Hepatocyte (in vitro differentiated cells): ENCODE data around the gene LNX2. TPM values are rescaled to one million over a fixed set of nuclear protein-coding genes. Genes with fewer than 3 reads are reported as not detected.

Experiments
- DNase-seq: peaks from one replicate; pipeline ENCODE4 v3.0.0-alpha.2; 2016; ENCODE audit warnings: low spot score
- H2AFZ ChIP-seq: fragments of 200-600 bp; sonication (generic); 2 replicates; pipeline ENCODE4 v1.6.0; 2016; ENCODE audit warnings: antibody characterized with exemption, mild to moderate bottlenecking
- H3K27ac ChIP-seq: fragments of 200-600 bp; sonication (generic); 2 replicates; pipeline ENCODE4 v1.5.1; 2016; ENCODE audit warnings: mild to moderate bottlenecking
- H3K27me3 ChIP-seq: fragments of 200-600 bp; sonication (generic); 2 replicates; pipeline ENCODE4 v1.6.1; 2016
- H3K36me3 ChIP-seq: fragments of 200-600 bp; sonication (generic); replicated peaks from 2 replicates; pipeline ENCODE4 v1.5.1; 2016; ENCODE audit warnings: low read depth; ENCODE audit not compliant: insufficient read depth
- H3K4me1 ChIP-seq: fragments of 200-600 bp; sonication (generic); 2 replicates; pipeline ENCODE4 v1.5.1; 2016; ENCODE audit warnings: mild to moderate bottlenecking, moderate library complexity; ENCODE audit not compliant: insufficient read depth
- H3K4me2 ChIP-seq: fragments of 200-600 bp; sonication (generic); 2 replicates; pipeline ENCODE4 v1.6.0; 2016
- H3K4me3 ChIP-seq: fragments of 200-600 bp; sonication (generic); 2 replicates; pipeline ENCODE4 v1.5.1; 2016; ENCODE audit warnings: mild to moderate bottlenecking
- H3K79me2 ChIP-seq: fragments of 200-600 bp; sonication (generic); 2 replicates; pipeline ENCODE4 v1.6.0; 2017; ENCODE audit warnings: mild to moderate bottlenecking
- H3K9me2 ChIP-seq: fragments of 200-600 bp; sonication (generic); replicated peaks from 2 replicates; pipeline ENCODE4 v1.6.0; 2017; ENCODE audit warnings: mild to moderate bottlenecking; ENCODE audit not compliant: insufficient read depth
- H3K9me3 ChIP-seq: fragments of 200-600 bp; sonication (generic); 2 replicates; pipeline ENCODE4 v1.5.1; 2016; ENCODE audit warnings: low read depth, mild to moderate bottlenecking
- H4K20me1 ChIP-seq: fragments of 200-600 bp; sonication (generic); 2 replicates; pipeline ENCODE4 v1.6.0; 2016; ENCODE audit warnings: mild to moderate bottlenecking; ENCODE audit not compliant: insufficient read depth, poor library complexity, severe bottlenecking
- EZH2 ChIP-seq: fragments of 200-600 bp; sonication (generic); IDR thresholded peaks from 2 replicates; pipeline ENCODE4 v1.6.1; 2016; ENCODE audit warnings: antibody characterized with exemption, mild to moderate bottlenecking, borderline replicate concordance
- EZH2phosphoT487 ChIP-seq: fragments of 200-600 bp; sonication (generic); IDR thresholded peaks from one replicate; pipeline ENCODE4 v1.6.1; 2018; ENCODE audit warnings: antibody characterized with exemption, mild to moderate bottlenecking, low read depth, moderate library complexity; ENCODE audit not compliant: unreplicated experiment, severe bottlenecking
- WGBS: methylation state at CpG from one replicate; pipeline ENCODE4 v1.1.6; 2016; ENCODE audit warnings: low lambda C conversion rate; ENCODE audit errors: missing lambda C conversion rate; 5-methylcytosine and 5-hydroxymethylcytosine counted together
- polyA plus RNA-seq: library from polyadenylated mRNA; unstranded; fragments of >200 nt; fragmentation: Nextera tagmentation; extraction: Ambion mirVana; gene quantifications from 2 replicates; pipeline ENCODE4 v1.2.1, GENCODE V29; 2016
- total RNA-seq: library from RNA; depleted of rRNA; stranded (reverse); fragments of >200 nt; gene quantifications from 2 replicates; pipeline ENCODE4 v1.2.3, GENCODE V29; 2014
- TF ChIP-seq, protein P1 (sequence below): fragments of 200-600 bp; sonication (generic); IDR thresholded peaks from 2 replicates; pipeline ENCODE4 v1.5.1; 2016; ENCODE audit warnings: antibody characterized with exemption, mild to moderate bottlenecking; ENCODE audit not compliant: poor library complexity

Gene LNX2
- total and polyA plus RNA-seq, 2 experiments from 2014 or later: 8.8 to 28.8 TPM

DNA sequence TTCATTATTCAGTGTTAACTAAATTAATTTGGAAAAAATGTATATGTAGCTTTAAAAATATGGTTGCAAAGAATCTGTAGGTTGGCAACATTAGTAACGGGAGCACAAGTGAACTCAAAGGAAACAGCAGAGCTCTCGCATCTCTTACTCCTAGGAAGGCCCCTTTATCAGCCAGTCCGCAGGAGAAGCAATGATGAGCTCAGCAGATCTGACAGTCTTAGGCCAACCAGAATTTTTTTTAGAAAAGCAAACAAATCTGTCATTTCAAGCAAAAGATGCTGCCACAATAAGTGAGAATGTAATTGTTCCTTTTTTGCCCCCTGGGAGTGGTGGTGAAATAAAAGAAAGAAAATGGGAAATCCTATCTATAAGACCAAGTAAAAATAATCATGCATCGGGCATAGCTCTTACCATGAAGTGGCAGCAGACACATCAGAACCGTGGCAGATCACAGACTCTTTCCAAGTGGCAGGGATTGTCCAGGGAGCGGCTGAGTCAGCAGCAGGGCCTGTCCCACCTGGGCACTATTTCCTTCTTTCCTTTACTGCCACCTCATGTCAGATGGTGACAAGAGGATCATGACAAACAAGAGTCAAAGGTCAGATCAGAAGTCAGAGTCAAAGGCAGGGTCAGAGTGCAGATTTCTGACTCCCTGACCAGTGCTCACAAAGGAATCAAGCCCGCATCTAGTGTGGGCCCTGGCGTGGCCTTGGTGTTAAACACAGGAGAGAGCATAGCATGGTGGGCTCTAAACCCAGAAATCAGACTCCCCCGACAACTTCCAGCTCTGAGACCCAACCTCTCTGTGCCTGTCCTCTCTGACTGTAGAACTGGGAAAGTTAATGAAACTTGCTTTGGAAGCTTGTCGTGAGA, 86.0 kb downstream of the LNX2 start:
- no peaks in the 10 kb centered on the region for H3K79me2 ChIP-seq
- H3K4me3 ChIP-seq: no peak overlapping the region
- H3K9me2 ChIP-seq: no peaks in the 10 kb centered on the region
- no peaks in the 10 kb centered on the region for H4K20me1 ChIP-seq
- H3K27ac ChIP-seq: no peak overlapping the region
- no peaks in the 10 kb centered on the region for H3K9me3 ChIP-seq
- no peaks in the 10 kb centered on the region for H3K27me3 ChIP-seq
- H2AFZ ChIP-seq: no peak overlapping the region
- DNase-seq: no peak
- no peak overlapping the region for H3K4me2 ChIP-seq
- H3K4me1 ChIP-seq: peaks cover 10% of the 10 kb centered on the region
- no peaks in the 10 kb centered on the region for H3K36me3 ChIP-seq
- TF ChIP-seq EZH2: no peak
- TF ChIP-seq, protein P1, sequence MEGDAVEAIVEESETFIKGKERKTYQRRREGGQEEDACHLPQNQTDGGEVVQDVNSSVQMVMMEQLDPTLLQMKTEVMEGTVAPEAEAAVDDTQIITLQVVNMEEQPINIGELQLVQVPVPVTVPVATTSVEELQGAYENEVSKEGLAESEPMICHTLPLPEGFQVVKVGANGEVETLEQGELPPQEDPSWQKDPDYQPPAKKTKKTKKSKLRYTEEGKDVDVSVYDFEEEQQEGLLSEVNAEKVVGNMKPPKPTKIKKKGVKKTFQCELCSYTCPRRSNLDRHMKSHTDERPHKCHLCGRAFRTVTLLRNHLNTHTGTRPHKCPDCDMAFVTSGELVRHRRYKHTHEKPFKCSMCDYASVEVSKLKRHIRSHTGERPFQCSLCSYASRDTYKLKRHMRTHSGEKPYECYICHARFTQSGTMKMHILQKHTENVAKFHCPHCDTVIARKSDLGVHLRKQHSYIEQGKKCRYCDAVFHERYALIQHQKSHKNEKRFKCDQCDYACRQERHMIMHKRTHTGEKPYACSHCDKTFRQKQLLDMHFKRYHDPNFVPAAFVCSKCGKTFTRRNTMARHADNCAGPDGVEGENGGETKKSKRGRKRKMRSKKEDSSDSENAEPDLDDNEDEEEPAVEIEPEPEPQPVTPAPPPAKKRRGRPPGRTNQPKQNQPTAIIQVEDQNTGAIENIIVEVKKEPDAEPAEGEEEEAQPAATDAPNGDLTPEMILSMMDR: no peak
- TF ChIP-seq EZH2phosphoT487: no peak
- 88% methylated on average over 10 of the region's 10 CpGs for WGBS

DNA sequence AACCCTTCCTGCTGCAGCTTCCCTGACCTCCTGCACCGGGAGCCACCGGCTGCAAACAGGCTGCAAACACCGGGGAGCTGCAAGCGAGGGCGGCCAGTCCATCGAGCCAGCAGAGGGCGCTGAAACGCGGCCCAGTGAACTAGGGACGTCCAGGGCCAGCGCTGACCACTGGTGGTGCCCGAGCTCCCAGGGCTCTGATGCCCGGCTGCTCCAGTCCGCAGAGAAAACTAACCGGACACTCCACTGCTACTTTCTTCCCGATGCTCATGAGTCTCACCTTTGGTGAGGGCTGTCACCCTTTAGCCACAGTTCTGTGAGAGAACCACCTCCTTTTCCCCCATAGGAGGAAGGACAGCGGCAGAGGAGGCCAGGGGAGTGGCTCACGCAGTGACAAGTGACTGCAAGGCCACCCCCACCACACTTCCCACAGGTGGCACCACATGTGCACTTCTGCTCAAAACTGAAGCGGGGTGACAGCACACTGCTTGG, 87.1 kb downstream of the LNX2 start:
- no peaks in the 10 kb centered on the region for H3K9me3 ChIP-seq
- no peaks in the 10 kb centered on the region for H3K79me2 ChIP-seq
- H2AFZ ChIP-seq: peak overlapping the region; percentile 63
- WGBS: 20% methylated on average over 19 of the region's 19 CpGs
- TF ChIP-seq EZH2: no peak
- TF ChIP-seq, protein P1: peak; percentile 83
- no peaks in the 10 kb centered on the region for H3K36me3 ChIP-seq
- no peak overlapping the region for H3K27ac ChIP-seq
- DNase-seq: peak; percentile 91
- no peaks in the 10 kb centered on the region for H3K27me3 ChIP-seq
- peak overlapping the region; percentile 79 for H3K4me2 ChIP-seq
- H3K9me2 ChIP-seq: no peaks in the 10 kb centered on the region
- H4K20me1 ChIP-seq: no peaks in the 10 kb centered on the region
- peaks cover 10% of the 10 kb centered on the region for H3K4me1 ChIP-seq
- H3K4me3 ChIP-seq: no peak overlapping the region

DNA sequence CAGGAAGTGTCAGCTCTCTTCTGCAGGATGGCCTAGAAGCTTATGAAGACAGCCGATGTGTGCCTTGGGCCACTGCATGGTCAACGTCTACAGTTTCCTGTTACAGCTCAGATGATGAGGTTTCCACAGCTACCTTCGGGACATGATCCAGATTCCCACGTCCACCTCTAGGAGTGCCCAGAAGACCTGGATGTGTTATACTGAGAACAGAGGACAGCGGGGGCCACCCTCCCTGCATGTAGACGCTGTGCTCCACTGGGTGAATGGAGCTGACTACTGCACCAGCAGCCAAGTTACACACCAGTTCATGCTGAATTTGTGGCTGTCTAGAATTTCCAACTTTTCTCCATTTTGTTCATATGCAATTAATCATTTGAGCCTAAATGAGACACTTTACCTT, 91.4 kb downstream of the LNX2 start:
- Histone ChIP-seq H3K4me2 (no peak overlapping the region), H3K4me1 (peaks cover 7% of the 10 kb centered on the region), H2AFZ (no peak overlapping the region), H4K20me1 (no peaks in the 10 kb centered on the region), H3K79me2 (no peaks in the 10 kb centered on the region), H3K36me3 (no peaks in the 10 kb centered on the region), H3K4me3 (no peak overlapping the region), H3K27ac (no peak overlapping the region), H3K9me3 (no peaks in the 10 kb centered on the region), H3K27me3 (no peaks in the 10 kb centered on the region), H3K9me2 (no peaks in the 10 kb centered on the region)
- WGBS: 91% methylated on average over 6 of the region's 6 CpGs
- no peak for DNase-seq
- TF ChIP-seq, protein P1: no peak
- TF ChIP-seq EZH2phosphoT487 (no peak), EZH2 (no peak)
